K562 (cell line): ENCODE data around the gene SFXN3. TPM values are rescaled to one million over a fixed set of nuclear protein-coding genes. Genes with fewer than 3 reads are reported as not detected.
A peak's percentile ranks its signal among the peaks of the same experiment; 100 is the strongest.

Source experiments
- ATAC-seq: fragments of 200-7000 bp; cut with Tn5 transposase; 3 replicates; pipeline ENCODE4 v1.9.1; 2020; ENCODE audit warnings: moderate library complexity
- BruUV-seq: library from RNA; stranded (reverse); fragments of 400-500 nt; replicated peaks from 2 replicates; lab custom pipeline; 2021; lab: Mats Ljungman, UMichigan
- CTCF ChIA-PET: fragments of 300-600 bp; formaldehyde crosslinking; extraction: SDS; loops from one replicate; lab custom pipeline; 2021; ENCODE audit warnings: low intra/inter-chr PET ratio; lab: Yijun Ruan, JAX
- POLR2A ChIA-PET: fragments of 300-600, 350-650 bp; sonication (Branson Sonifier 250); formaldehyde crosslinking; extraction: SDS; loops from one replicate; lab custom pipeline; 2021; ENCODE audit warnings: antibody characterized with exemption, inconsistent platforms; lab: Yijun Ruan, JAX
- DNase-seq, 4 experiments: peaks; one replicate each; pipeline versions ENCODE4 v3.0.0 to v3.0.0-alpha.2; 2011 to 2018; ENCODE audit warnings: low spot score in 3 of 4, mixed read lengths in 3 of 4; ENCODE audit errors: extremely low read depth in 1 of 4
- FAIRE-seq: peaks from 2 replicates; lab custom pipeline; 2011; peaks lifted over from hg19 to GRCh38; lab: Jason Lieb, UNC
- H2AFZ ChIP-seq: 2 replicates; pipeline ENCODE4 v1.6.0; 2011; ENCODE audit warnings: low read depth, low read length, control low read depth, inconsistent platforms
- H3K27ac ChIP-seq: fragments of 200-600 bp; 3 replicates; pipeline ENCODE4 v1.8.0; 2011; ENCODE audit warnings: low read depth, mild to moderate bottlenecking, control low read depth, inconsistent platforms, low read length, moderate library complexity, mixed read lengths; ENCODE audit errors: extremely low read depth
- H3K27me3 ChIP-seq, 2 experiments: fragments of 300-600 bp in 1 of 2; 2 replicates in 1 of 2; 3 replicates in 1 of 2; pipeline versions ENCODE4 v1.6.0 to v1.8.0; 2011; ENCODE audit warnings: inconsistent platforms in 2 of 2, low read length in 2 of 2, mild to moderate bottlenecking in 1 of 2, mixed read lengths in 1 of 2, moderate library complexity in 1 of 2; ENCODE audit not compliant: control insufficient read depth in 2 of 2, insufficient read depth in 2 of 2
- H3K36me3 ChIP-seq: fragments of 300-600 bp; 3 replicates; pipeline ENCODE4 v1.8.0; 2011; ENCODE audit warnings: mild to moderate bottlenecking, low read length, inconsistent platforms; ENCODE audit not compliant: control insufficient read depth, insufficient read depth
- H3K4me1 ChIP-seq, 2 experiments: fragments of 200-600 bp in 1 of 2; replicated peaks in 1 of 2; 2 replicates in 1 of 2; 3 replicates in 1 of 2; pipeline versions ENCODE4 v1.5.1 to v1.8.0; 2011; ENCODE audit warnings: inconsistent platforms in 2 of 2, low read length in 2 of 2, mild to moderate bottlenecking in 1 of 2, mixed read lengths in 1 of 2, moderate library complexity in 1 of 2; ENCODE audit not compliant: control insufficient read depth in 2 of 2, insufficient read depth in 2 of 2
- H3K4me2 ChIP-seq: 2 replicates; pipeline ENCODE4 v1.6.1; 2011; ENCODE audit warnings: low read length, control low read depth, inconsistent platforms, mixed read lengths; ENCODE audit not compliant: insufficient read depth
- H3K4me3 ChIP-seq: fragments of 200-600 bp; sonication (generic), shearing (Covaris generic); 2 replicates; pipeline ENCODE4 v1.5.1; 2016; ENCODE audit warnings: control low read depth, inconsistent platforms
- H3K79me2 ChIP-seq: fragments of 200-600 bp; 3 replicates; pipeline ENCODE4 v1.8.0; 2011; ENCODE audit warnings: low read length, inconsistent platforms; ENCODE audit not compliant: control insufficient read depth, insufficient read depth
- H3K9ac ChIP-seq, 2 experiments: 2 replicates each; pipeline versions ENCODE4 v1.6.0 to v1.6.1; 2011; ENCODE audit warnings: low read depth in 2 of 2, low read length in 2 of 2, control low read depth in 1 of 2, inconsistent platforms in 1 of 2, mild to moderate bottlenecking in 1 of 2, mixed read lengths in 1 of 2; ENCODE audit not compliant: insufficient read depth in 1 of 2
- H3K9me1 ChIP-seq: one replicate; pipeline ENCODE4 v1.6.0; 2011; ENCODE audit warnings: inconsistent platforms, mild to moderate bottlenecking, low read length, moderate library complexity; ENCODE audit not compliant: control insufficient read depth, insufficient read depth
- H3K9me3 ChIP-seq: replicated peaks from 2 replicates; pipeline ENCODE4 v1.5.1; 2011; ENCODE audit warnings: low read depth, low read length, inconsistent platforms; ENCODE audit not compliant: control insufficient read depth, insufficient read depth
- H4K20me1 ChIP-seq: replicated peaks from 2 replicates; pipeline ENCODE4 v1.6.1; 2011; ENCODE audit warnings: low read length, inconsistent platforms, mixed read lengths; ENCODE audit not compliant: control insufficient read depth, insufficient read depth
- GTF2A2 ChIP-seq: IDR thresholded peaks from 2 replicates; pipeline ENCODE4 v1.6.1; 2016; ENCODE audit warnings: mild to moderate bottlenecking, missing genetic modification characterization, missing compliant biosample characterization
- GTF2E2 ChIP-seq: fragments of 200-800 bp; sonication (Bioruptor generic); IDR thresholded peaks from 2 replicates; pipeline ENCODE4 v1.6.1; 2016; ENCODE audit warnings: missing genetic modification characterization, missing compliant biosample characterization
- IRF2 ChIP-seq: sonication (generic); formaldehyde crosslinking; IDR thresholded peaks from 2 replicates; pipeline ENCODE4 v1.8.1; 2022; ENCODE audit warnings: mild to moderate bottlenecking, missing genetic modification reagents
- KDM1A ChIP-seq, 2 experiments: fragments of 450-650 bp; IDR thresholded peaks; 2 replicates each; pipeline ENCODE4 v1.6.1; 2016; ENCODE audit warnings: mild to moderate bottlenecking in 2 of 2
- NELFE ChIP-seq: IDR thresholded peaks from 2 replicates; pipeline ENCODE4 v1.6.1; 2011; ENCODE audit warnings: mild to moderate bottlenecking; ENCODE audit not compliant: insufficient read depth, insufficient read length
- PATZ1 ChIP-seq: fragments of 250-450 bp; sonication (Bioruptor Pico); IDR thresholded peaks from 2 replicates; pipeline ENCODE4 v1.5.0; 2020; ENCODE audit warnings: mild to moderate bottlenecking, borderline replicate concordance
- PTTG1 ChIP-seq: fragments of 450-650 bp; IDR thresholded peaks from 2 replicates; pipeline ENCODE4 v1.6.1; 2016; ENCODE audit warnings: low read depth, mild to moderate bottlenecking, missing genetic modification characterization, missing compliant biosample characterization
- STAT6 ChIP-seq: sonication (generic); formaldehyde crosslinking; IDR thresholded peaks from 2 replicates; pipeline ENCODE4 v1.8.1; 2023; ENCODE audit warnings: mild to moderate bottlenecking, missing genetic modification reagents
- ZBTB7A ChIP-seq: IDR thresholded peaks from 2 replicates; pipeline ENCODE4 v1.6.1; 2011; ENCODE audit warnings: low read depth, mild to moderate bottlenecking, low read length, moderate library complexity, borderline replicate concordance; ENCODE audit not compliant: control insufficient read depth
- ZNF644 ChIP-seq: fragments of 200-800 bp; sonication (Bioruptor generic); IDR thresholded peaks from 2 replicates; pipeline ENCODE4 v1.6.1; 2016; ENCODE audit warnings: low read depth, missing genetic modification characterization, missing compliant biosample characterization
- ZNF830 ChIP-seq: fragments of 250-450 bp; sonication (Bioruptor Pico); IDR thresholded peaks from 2 replicates; pipeline ENCODE4 v1.5.0; 2021; ENCODE audit warnings: mild to moderate bottlenecking
- WGBS: fragments of 100-300 bp; shearing (Covaris generic); methylation state at CpG from one replicate; pipeline ENCODE4 v1.1.6; 2016; ENCODE audit warnings: low coverage, mixed read lengths; ENCODE audit not compliant: insufficient coverage; ENCODE audit errors: missing lambda C conversion rate; 5-methylcytosine and 5-hydroxymethylcytosine counted together
- in situ Hi-C: fragments of 300-500 bp; cut with MboI; formaldehyde crosslinking; loops from 4 replicates; pipeline ENCODE4 v1.15.0; 2018; ENCODE audit warnings: inconsistent platforms, mixed read lengths
- intact Hi-C: fragments of 100-400 bp; cut with micrococcal nuclease; formaldehyde crosslinking; loops from 2 replicates; pipeline ENCODE4 v1.14.2; 2022
- polyA plus RNA-seq, 8 experiments: library from polyadenylated mRNA; depleted of rRNA in 4 of 8; stranded (reverse) in 5 of 8; unstranded in 3 of 8; fragments of >200 nt; fragmentation: Nextera tagmentation in 2 of 8; fragmentation: Illumina TruSeq in 1 of 8; extraction: Ambion mirVana in 2 of 8; extraction: Trizol in 1 of 8; gene quantifications; 2 replicates each; pipeline versions ENCODE4 v1.2.1 to v1.2.3, GENCODE V29; 2011 to 2014; ENCODE audit warnings: inconsistent platforms in 1 of 8, missing spikeins in 1 of 8
- total RNA-seq, 7 experiments: library from RNA; depleted of rRNA in 6 of 7; stranded (reverse); fragments of >200 nt in 6 of 7; fragmentation: Illumina TruSeq in 2 of 7; extraction: Trizol in 2 of 7; gene quantifications; 2 replicates each; pipeline versions ENCODE4 v1.2.1 to v1.2.3, GENCODE V29; 2011 to 2021; ENCODE audit warnings: low replicate concordance in 1 of 7
- TF ChIP-seq, protein P1 (sequence below), 3 experiments: fragments of 200-800 bp in 1 of 3; sonication (Bioruptor generic) in 1 of 3; sonication (generic) in 1 of 3; formaldehyde crosslinking in 1 of 3; IDR thresholded peaks; 2 replicates each; pipeline versions ENCODE4 v1.6.1 to v1.8.0; 2016 to 2022; ENCODE audit warnings: mild to moderate bottlenecking in 2 of 3, missing compliant biosample characterization in 2 of 3, missing genetic modification characterization in 2 of 3, missing genetic modification reagents in 1 of 3

Gene SFXN3
- total and polyA plus RNA-seq, 9 of the 15 experiments (the other 6 are each of a cell fraction or from before 2014, with no cell fraction given) = 0.24 to 4.6 (median 0.86) TPM

DNA sequence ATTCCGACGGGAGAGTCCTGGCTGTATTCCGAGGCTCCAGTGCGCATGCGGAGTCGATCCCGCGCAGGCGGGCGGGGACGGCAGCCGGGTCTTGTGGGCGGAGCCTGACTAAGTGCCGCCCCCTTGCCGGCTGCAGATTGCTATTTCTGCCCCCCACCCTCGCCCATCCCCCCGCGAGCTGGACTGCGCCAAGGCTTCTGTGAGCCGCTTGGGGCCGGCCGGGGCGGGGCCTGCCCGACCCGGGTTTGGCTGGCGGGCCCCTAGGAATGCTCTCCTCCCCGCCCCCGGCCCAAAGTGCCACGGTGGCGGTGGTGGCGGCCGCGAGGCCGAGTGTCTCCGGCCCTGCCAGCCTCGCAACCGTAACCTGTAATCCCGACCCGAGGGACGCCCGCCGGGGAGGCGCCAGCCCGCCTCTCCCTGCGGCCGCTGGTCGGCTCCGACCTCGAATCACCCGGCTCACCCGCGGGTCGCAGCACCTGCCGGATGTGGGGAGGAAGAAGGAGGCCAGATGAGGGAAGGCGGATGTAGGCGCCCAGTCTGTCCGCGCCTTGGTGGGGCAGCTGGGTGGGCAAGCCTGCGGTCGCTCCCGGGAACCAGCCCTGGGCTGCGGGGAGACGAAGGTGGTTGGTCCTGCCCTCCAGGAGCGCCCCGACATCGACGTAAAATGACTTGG is 30.1 kb downstream of the SFXN3 start (continued):
- TF ChIP-seq GTF2A2 (tag) = no peak
- no peak for TF ChIP-seq PTTG1
- TF ChIP-seq, all 486 proteins: peak for 93

DNA sequence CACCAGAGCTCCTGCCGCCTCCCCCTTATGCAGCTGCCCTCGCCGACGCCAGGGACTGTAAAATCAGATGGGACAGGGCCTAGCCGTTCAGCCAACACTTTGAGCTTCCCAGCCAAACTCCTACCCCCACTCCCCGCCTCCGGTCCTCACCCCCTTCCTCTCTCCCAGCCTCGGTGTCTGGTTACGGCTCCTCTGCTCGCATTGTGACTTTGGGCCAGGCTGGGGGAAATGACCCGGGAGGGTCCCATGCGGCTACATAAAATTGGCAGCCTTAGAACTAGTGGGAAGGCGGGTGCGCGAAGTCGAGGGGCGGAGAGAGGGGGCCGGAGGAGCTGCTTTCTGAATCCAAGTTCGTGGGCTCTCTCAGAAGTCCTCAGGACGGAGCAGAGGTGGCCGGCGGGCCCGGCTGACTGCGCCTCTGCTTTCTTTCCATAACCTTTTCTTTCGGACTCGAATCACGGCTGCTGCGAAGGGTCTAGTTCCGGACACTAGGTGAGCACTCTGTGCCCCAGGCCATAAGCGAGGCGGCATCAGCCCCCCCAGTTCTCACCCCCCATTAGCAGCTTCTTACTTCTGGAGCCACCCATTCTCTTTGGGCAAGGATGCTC is 30.7 kb downstream of the SFXN3 start, which contains the start of gene KAZALD1:
Gene KAZALD1 (plus strand): TSS at position 366 of the 608 bp plus-strand sequence. CDS start 604 bp downstream, outside the sequence.
- H3K4me1 ChIP-seq = peaks cover 42 to 64% of the 10 kb centered on the region in 2 experiments
- H3K9me1 ChIP-seq = no peaks in the 10 kb centered on the region
- H2AFZ ChIP-seq = peak within 1 kb of the TSS; percentile 100
- no peak for FAIRE-seq
- peak in 2 of 4 experiments; percentile 41 to 55 for DNase-seq
- no peaks in the 10 kb centered on the region for H3K27me3 ChIP-seq
- ATAC-seq = peak; percentile 4
- 4% methylated on average over 19 of the region's 31 CpGs for WGBS
- POLR2A ChIA-PET = interaction anchor here (0.6 to 2.2 kb wide), 8 partner anchors 10 to 1501 kb away, joined by 3 to 13 read pairs (median 3); no protein-coding TSS in a partner anchor
- H3K4me2 ChIP-seq = peak within 1 kb of the TSS; percentile 93
- no peaks in the 10 kb centered on the region for H3K9me3 ChIP-seq
- peaks cover 10% of the 10 kb centered on the region; the same call in 1 of the 3 replicates for H3K36me3 ChIP-seq
- BruUV-seq = no TSS peak
- H3K79me2 ChIP-seq = peaks cover 64% of the 10 kb centered on the region
- in situ Hi-C loops (no loop called here), intact Hi-C loops (loop anchor here (10.0 kb wide), 2 partner anchors 47 to 993 kb away; partner anchors contain the start of gene ARMH3)
- H3K27ac ChIP-seq = peak within 1 kb of the TSS; percentile 100
- no peaks in the 10 kb centered on the region for H4K20me1 ChIP-seq
- H3K4me3 ChIP-seq = peak within 1 kb of the TSS; percentile 53
- CTCF ChIA-PET = no interaction called here
- H3K9ac ChIP-seq = peak within 1 kb of the TSS; percentile 97 to 99
- TF ChIP-seq KDM1A (IDR thresholded peaks at IDR 0.05) = no peak
- no peak for TF ChIP-seq PATZ1 (CRISPR knock-in tag)
- TF ChIP-seq ZBTB7A = 0 out of 2 replicates have a peak, but pooled peaks have one; percentile 23
- 0 out of 2 replicates have a peak, but pooled peaks have one; percentile 44 for TF ChIP-seq ZNF644 (tag)
- no peak for TF ChIP-seq IRF2 (CRISPR knock-in tag)
- TF ChIP-seq, protein P1, sequence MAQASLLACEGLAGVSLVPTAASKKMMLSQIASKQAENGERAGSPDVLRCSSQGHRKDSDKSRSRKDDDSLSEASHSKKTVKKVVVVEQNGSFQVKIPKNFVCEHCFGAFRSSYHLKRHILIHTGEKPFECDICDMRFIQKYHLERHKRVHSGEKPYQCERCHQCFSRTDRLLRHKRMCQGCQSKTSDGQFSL (CRISPR knock-in tag; IDR thresholded peaks at IDR 0.05) = no peak
- TF ChIP-seq, protein P1 (tag; IDR thresholded peaks at IDR 0.05) = no peak
- TF ChIP-seq GTF2E2 (tag) = no peak
- TF ChIP-seq ZNF830 = no peak
- TF ChIP-seq NELFE = no peak
- no peak for TF ChIP-seq STAT6 (CRISPR knock-in tag)
